Keratinocyte (primary cell): ENCODE results near the gene WDR44. TPM values are rescaled to one million over a fixed set of nuclear protein-coding genes. Genes with fewer than 3 reads are reported as not detected.

Experiments
- DNase-seq: peaks from one replicate; pipeline ENCODE4 v3.0.0-alpha.2; 2011; ENCODE audit warnings: low read depth, missing footprints, low spot score
- FAIRE-seq: peaks from 2 replicates; lab custom pipeline; 2011; peaks lifted over from hg19 to GRCh38; lab: Jason Lieb, UNC
- H2AFZ ChIP-seq: 2 replicates; pipeline ENCODE4 v1.6.0; 2012; ENCODE audit warnings: low read length, control low read depth, inconsistent platforms; ENCODE audit not compliant: control insufficient read depth
- H3K27ac ChIP-seq: 2 replicates; pipeline ENCODE4 v1.5.1; 2011; ENCODE audit warnings: low read length; ENCODE audit not compliant: control insufficient read depth, insufficient read depth
- H3K27me3 ChIP-seq: 3 replicates; pipeline ENCODE4 v1.6.0; 2011; ENCODE audit warnings: low read length; ENCODE audit not compliant: control insufficient read depth, insufficient read depth; ENCODE audit errors: extremely low read depth
- H3K36me3 ChIP-seq, 2 experiments: 2 replicates in 1 of 2; 3 replicates in 1 of 2; pipeline ENCODE4 v1.5.1; 2011; ENCODE audit warnings: low read length in 2 of 2, mild to moderate bottlenecking in 1 of 2; ENCODE audit not compliant: control insufficient read depth in 2 of 2, insufficient read depth in 2 of 2; ENCODE audit errors: extremely low read depth in 1 of 2
- H3K4me1 ChIP-seq: 3 replicates; pipeline ENCODE4 v1.5.1; 2011; ENCODE audit warnings: low read length; ENCODE audit not compliant: control insufficient read depth, insufficient read depth; ENCODE audit errors: extremely low read depth
- H3K4me2 ChIP-seq: 3 replicates; pipeline ENCODE4 v1.6.0; 2011; ENCODE audit warnings: low read depth, low read length; ENCODE audit not compliant: control insufficient read depth, insufficient read depth; ENCODE audit errors: extremely low read depth
- H3K4me3 ChIP-seq, 3 experiments: fragments of 200-600 bp in 1 of 3; sonication (generic) in 1 of 3; 2 replicates in 2 of 3; 3 replicates in 1 of 3; pipeline ENCODE4 v1.5.1; 2011 to 2016; ENCODE audit warnings: low read length in 3 of 3, mild to moderate bottlenecking in 3 of 3, control low read depth in 2 of 3, inconsistent platforms in 1 of 3, low read depth in 1 of 3, mixed read lengths in 1 of 3, mixed run types in 1 of 3, moderate library complexity in 1 of 3; ENCODE audit not compliant: control insufficient read depth in 2 of 3, insufficient read depth in 2 of 3; ENCODE audit errors: extremely low read depth in 1 of 3
- H3K79me2 ChIP-seq: 2 replicates; pipeline ENCODE4 v1.6.0; 2012; ENCODE audit warnings: low read length; ENCODE audit not compliant: control insufficient read depth, insufficient read depth
- H3K9ac ChIP-seq: 3 replicates; pipeline ENCODE4 v1.6.0; 2011; ENCODE audit warnings: low read length; ENCODE audit not compliant: control insufficient read depth, insufficient read depth; ENCODE audit errors: extremely low read depth
- H3K9me1 ChIP-seq: 3 replicates; pipeline ENCODE4 v1.6.0; 2011; ENCODE audit warnings: low read length; ENCODE audit not compliant: control insufficient read depth, insufficient read depth; ENCODE audit errors: extremely low read depth
- H3K9me3 ChIP-seq: 2 replicates; pipeline ENCODE4 v1.5.1; 2012; ENCODE audit warnings: low read depth, low read length; ENCODE audit not compliant: control insufficient read depth
- H4K20me1 ChIP-seq: 3 replicates; pipeline ENCODE4 v1.6.0; 2011; ENCODE audit warnings: low read length; ENCODE audit not compliant: control insufficient read depth, insufficient read depth; ENCODE audit errors: extremely low read depth
- EZH2 ChIP-seq: IDR thresholded peaks from one replicate; pipeline ENCODE4 v1.6.1; 2012; ENCODE audit warnings: inconsistent platforms, mild to moderate bottlenecking, low read length, moderate library complexity
- dilution Hi-C: fragments of 300-500 bp; cut with MboI; formaldehyde crosslinking; loops from one replicate; pipeline ENCODE4 v1.7.0; 2020; ENCODE audit warnings: low sequenced_read_pairs; ENCODE audit not compliant: extremely low pct_ligation_motif_present
- polyA plus RNA-seq, 5 experiments: library from polyadenylated mRNA; depleted of rRNA in 3 of 5; stranded (reverse) in 3 of 5; stranded (forward) in 1 of 5; unstranded in 1 of 5; fragments of >200 nt; gene quantifications; 1 replicate in 1 of 5; 2 replicates in 3 of 5; 3 replicates in 1 of 5; pipeline versions ENCODE4 v1.2.1 to v1.2.3, GENCODE V29; 2011 to 2012; ENCODE audit warnings: missing spikeins in 2 of 5, low read depth in 1 of 5, low replicate concordance in 1 of 5
- TF ChIP-seq, protein P1 (sequence below), 3 experiments: IDR thresholded peaks in 1 of 3; conservative IDR thresholded peaks in 1 of 3; optimal IDR thresholded peaks in 1 of 3; 2 replicates in 2 of 3; 3 replicates in 1 of 3; pipeline versions ENCODE3 to v1.5.1; 2011; ENCODE audit warnings: low read length in 3 of 3, mild to moderate bottlenecking in 3 of 3, moderate library complexity in 2 of 3, control low read depth in 1 of 3, inconsistent platforms in 1 of 3; ENCODE audit not compliant: insufficient read depth in 2 of 3; ENCODE audit errors: extremely low read depth in 1 of 3

WDR44 gene
- polyA plus RNA-seq, 1 donor (not counting 4 experiments of a cell fraction or from before 2014, with no cell fraction given): 22.9 TPM

DNA sequence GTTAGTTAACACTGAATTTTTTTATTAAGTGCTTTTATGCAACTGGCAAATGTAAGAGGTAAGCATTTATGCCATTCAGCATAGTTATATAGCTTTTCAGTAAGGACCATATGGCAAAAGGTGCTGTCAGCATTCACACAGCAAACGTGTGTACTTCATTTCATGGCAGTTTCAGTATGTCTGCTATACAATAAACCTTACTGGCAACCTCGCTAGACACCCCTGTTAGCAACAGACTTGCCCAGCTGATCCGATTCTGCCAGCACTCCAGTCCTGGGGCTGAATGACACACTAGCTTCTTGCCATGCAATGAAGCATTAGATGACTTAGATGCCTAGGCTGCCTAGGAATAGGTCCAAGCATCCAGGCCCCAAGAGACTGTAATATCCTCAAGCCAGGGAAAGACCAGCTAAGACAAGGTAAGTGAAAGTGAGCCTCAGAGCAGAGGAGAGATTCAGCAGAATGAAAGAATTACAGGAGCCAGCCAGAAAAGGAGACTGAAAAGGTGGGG lies 102.4 kb downstream of the WDR44 start:
- dilution Hi-C loops: no loop called here
- Histone ChIP-seq H3K4me1 (no peaks in the 10 kb centered on the region), H3K27me3 (no peaks in the 10 kb centered on the region), H3K79me2 (no peaks in the 10 kb centered on the region), H2AFZ (no peak overlapping the region), H3K9me1 (no peaks in the 10 kb centered on the region), H3K36me3 (no peaks in the 10 kb centered on the region), H3K4me2 (no peak overlapping the region), H3K9me3 (no peaks in the 10 kb centered on the region), H4K20me1 (no peaks in the 10 kb centered on the region), H3K9ac (no peak overlapping the region), H3K4me3 (no peak overlapping the region), H3K27ac (no peak overlapping the region)
- TF ChIP-seq EZH2: no peak
- TF ChIP-seq, protein P1, sequence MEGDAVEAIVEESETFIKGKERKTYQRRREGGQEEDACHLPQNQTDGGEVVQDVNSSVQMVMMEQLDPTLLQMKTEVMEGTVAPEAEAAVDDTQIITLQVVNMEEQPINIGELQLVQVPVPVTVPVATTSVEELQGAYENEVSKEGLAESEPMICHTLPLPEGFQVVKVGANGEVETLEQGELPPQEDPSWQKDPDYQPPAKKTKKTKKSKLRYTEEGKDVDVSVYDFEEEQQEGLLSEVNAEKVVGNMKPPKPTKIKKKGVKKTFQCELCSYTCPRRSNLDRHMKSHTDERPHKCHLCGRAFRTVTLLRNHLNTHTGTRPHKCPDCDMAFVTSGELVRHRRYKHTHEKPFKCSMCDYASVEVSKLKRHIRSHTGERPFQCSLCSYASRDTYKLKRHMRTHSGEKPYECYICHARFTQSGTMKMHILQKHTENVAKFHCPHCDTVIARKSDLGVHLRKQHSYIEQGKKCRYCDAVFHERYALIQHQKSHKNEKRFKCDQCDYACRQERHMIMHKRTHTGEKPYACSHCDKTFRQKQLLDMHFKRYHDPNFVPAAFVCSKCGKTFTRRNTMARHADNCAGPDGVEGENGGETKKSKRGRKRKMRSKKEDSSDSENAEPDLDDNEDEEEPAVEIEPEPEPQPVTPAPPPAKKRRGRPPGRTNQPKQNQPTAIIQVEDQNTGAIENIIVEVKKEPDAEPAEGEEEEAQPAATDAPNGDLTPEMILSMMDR (optimal IDR thresholded peaks at IDR 0.05 in 1 of 3, IDR thresholded peaks at IDR 0.05 in 1 of 3, conservative IDR thresholded peaks at IDR 0.05 in 1 of 3; ENCODE audit: extremely low read depth in 1 of 3, insufficient read depth in 2 of 3, low read length in 3 of 3): no peak
- DNase-seq: no peak
- no peak for FAIRE-seq

DNA sequence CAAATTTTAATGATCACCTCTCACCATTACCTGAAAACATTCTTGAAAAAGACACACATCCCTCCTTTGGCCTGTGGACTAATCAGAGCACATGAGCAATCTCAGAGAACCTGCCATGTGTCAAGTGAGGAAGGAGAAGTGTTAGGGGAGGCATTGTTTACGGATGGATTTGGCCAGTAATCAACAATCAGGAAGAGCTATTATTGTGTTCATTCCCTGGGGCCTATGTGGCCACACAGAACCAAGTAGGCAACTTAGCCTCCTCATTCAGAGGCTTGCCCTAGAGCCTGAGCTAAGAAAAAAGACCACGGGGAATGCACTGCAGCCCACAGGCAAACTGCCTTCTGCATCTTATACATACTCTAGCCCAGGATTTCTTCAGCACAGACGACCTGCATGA lies 109.1 kb downstream of the WDR44 start:
- H3K36me3 ChIP-seq: no peaks in the 10 kb centered on the region
- TF ChIP-seq, protein P1 (optimal IDR thresholded peaks at IDR 0.05 in 1 of 3, IDR thresholded peaks at IDR 0.05 in 1 of 3, conservative IDR thresholded peaks at IDR 0.05 in 1 of 3; ENCODE audit: extremely low read depth in 1 of 3, insufficient read depth in 2 of 3, low read length in 3 of 3): no peak
- no peak for TF ChIP-seq EZH2
- FAIRE-seq: no peak

More for the DNA sequence above, 109.1 kb downstream of the WDR44 start:
- dilution Hi-C loops: no loop called here
- Histone ChIP-seq H3K9me1 (no peaks in the 10 kb centered on the region), H4K20me1 (no peaks in the 10 kb centered on the region), H3K9me3 (no peaks in the 10 kb centered on the region), H3K4me1 (no peaks in the 10 kb centered on the region), H3K4me2 (no peak overlapping the region), H3K79me2 (no peaks in the 10 kb centered on the region), H2AFZ (no peak overlapping the region), H3K27ac (no peak overlapping the region), H3K27me3 (no peaks in the 10 kb centered on the region), H3K4me3 (no peak overlapping the region), H3K9ac (no peak overlapping the region)
- DNase-seq: no peak
